ENCODE measurements around the gene TSEN2.
"Not testable (repeated sequence)": the region's sequence is repeated elsewhere in the genome, so short reads cannot be mapped to it uniquely, and the experiment has no call there.

Gene TSEN2

GRCh38 chr3:12465836-12466225 is 18.4 kb upstream of the TSEN2 start:
- TF ChIP-seq CTCF (IDR thresholded peaks at IDR 0.05; ENCODE audit: low read depth, low read length), result no peak
- DNase-seq (ENCODE audit: low read depth, low spot score), result no peak

GRCh38 chr3:12467746-12468145 is 16.5 kb upstream of the TSEN2 start:
- DNase-seq (ENCODE audit: low read depth, low spot score), result no peak
- in situ Hi-C loops (cut with HindIII; ENCODE audit: low sequenced_read_pairs), result no loop called here
- no peak for TF ChIP-seq CTCF (IDR thresholded peaks at IDR 0.05; ENCODE audit: low read depth, low read length)
- H3K4me3 ChIP-seq (ENCODE audit: low read depth, low read length), result no peak overlapping the region

More at GRCh38 chr3:12465836-12466225, 18.4 kb upstream of the TSEN2 start:
- in situ Hi-C loops (cut with HindIII; ENCODE audit: low sequenced_read_pairs), result no loop called here
- no peak overlapping the region for H3K4me3 ChIP-seq (ENCODE audit: low read depth, low read length)

DNA sequence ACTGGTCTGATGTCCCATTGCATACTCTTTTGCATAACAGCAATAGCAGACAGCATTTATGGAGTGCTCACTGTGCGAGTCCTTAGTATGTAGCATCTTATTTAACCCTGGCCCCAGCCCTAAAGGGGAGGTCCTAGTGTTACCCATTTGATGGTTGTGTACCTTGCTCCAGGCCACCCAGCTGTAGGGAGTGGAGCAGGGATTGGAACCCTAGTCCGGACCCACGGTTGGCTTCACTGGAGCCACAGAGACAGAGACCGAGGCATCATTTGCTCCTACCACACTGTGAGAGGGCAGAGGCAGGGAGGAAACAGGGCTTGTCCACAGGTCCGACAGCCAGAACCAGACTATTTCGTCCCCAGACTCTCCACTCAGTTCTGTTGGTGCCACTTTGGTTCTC is 16.0 kb upstream of the TSEN2 start:
- DNase-seq (ENCODE audit: low read depth, low spot score), result no peak
- in situ Hi-C loops (cut with HindIII; ENCODE audit: low sequenced_read_pairs), result no loop called here
- no peak overlapping the region for H3K4me3 ChIP-seq (ENCODE audit: low read depth, low read length)
- no peak for TF ChIP-seq CTCF (IDR thresholded peaks at IDR 0.05; ENCODE audit: low read depth, low read length)

DNA sequence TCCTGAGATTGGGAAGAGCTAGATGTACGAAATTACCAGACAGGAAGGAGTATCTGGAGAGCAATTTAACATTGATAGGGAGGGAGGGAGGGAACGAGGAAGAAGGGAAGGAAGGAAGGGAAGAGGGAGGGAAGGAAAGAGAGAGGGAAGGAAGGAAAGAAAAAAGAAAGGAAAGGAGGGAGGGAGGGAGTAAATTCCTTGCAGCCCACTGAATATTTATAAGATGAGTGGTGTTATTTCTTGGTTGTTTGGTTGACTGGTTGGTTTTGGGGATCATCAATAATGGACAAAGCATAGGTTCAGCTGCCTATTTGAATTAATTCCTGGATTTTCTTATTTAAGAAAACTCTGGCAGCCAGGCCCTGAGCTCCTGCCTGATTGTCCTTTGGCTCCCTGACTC is 15.5 kb upstream of the TSEN2 start:
- DNase-seq (ENCODE audit: low read depth, low spot score), result no peak
- no peak overlapping the region for H3K4me3 ChIP-seq (ENCODE audit: low read depth, low read length)
- no peak for TF ChIP-seq CTCF (IDR thresholded peaks at IDR 0.05; ENCODE audit: low read depth, low read length)
- in situ Hi-C loops (cut with HindIII; ENCODE audit: low sequenced_read_pairs), result no loop called here

DNA sequence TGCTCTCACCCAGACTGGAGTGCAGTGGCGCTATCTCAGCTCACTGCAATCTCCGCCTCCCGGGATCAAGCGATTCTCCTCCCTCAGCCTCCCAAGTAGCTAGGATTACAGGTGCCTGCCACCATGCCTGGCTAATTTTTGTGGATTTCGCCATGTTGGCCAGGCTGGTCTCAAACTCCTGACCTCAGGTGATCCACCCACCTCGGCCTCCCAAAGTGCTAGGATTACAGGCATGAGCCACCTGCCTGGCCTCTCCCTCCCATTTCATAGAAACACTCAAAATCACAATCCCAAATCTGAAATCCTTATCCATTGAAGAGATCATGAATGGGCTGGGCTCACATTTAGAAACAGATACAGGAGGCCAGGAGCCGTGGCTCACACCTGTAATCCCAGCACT is 15.1 kb upstream of the TSEN2 start:
- in situ Hi-C loops (cut with HindIII; ENCODE audit: low sequenced_read_pairs); H3K4me3 ChIP-seq (ENCODE audit: low read depth, low read length): not testable (repeated sequence)

GRCh38 chr3:12470111-12470510 is 14.2 kb upstream of the TSEN2 start:
- in situ Hi-C loops (cut with HindIII; ENCODE audit: low sequenced_read_pairs), result no loop called here
- peak; percentile 51 for DNase-seq (ENCODE audit: low read depth, low spot score)
- H3K4me3 ChIP-seq (ENCODE audit: low read depth, low read length), result no peak overlapping the region
- no peak for TF ChIP-seq CTCF (IDR thresholded peaks at IDR 0.05; ENCODE audit: low read depth, low read length)

More for the DNA sequence above, 15.1 kb upstream of the TSEN2 start:
- DNase-seq (ENCODE audit: low read depth, low spot score), result not testable (repeated sequence)

DNA sequence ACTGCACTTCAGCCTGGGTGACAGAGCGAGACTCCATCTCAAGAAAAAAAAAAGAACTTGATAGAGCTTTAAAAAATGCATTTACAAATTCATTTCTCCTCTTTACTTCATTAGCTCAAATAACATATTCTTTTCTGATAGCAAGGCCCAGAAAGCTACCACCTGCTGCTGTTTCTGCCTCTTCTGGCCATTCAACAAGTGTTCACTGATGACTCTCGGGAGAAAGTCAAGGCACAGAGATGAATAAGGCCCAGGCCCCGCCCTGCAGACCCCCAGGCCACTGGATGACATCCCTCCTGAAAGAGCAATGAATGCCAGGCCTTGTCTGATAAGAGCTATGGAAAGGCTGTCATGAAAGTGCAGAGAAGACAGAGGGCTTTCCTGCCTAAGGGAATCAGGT is 13.6 kb upstream of the TSEN2 start:
- in situ Hi-C loops (cut with HindIII; ENCODE audit: low sequenced_read_pairs), result no loop called here
- no peak overlapping the region for H3K4me3 ChIP-seq (ENCODE audit: low read depth, low read length)
- no peak for TF ChIP-seq CTCF (IDR thresholded peaks at IDR 0.05; ENCODE audit: low read depth, low read length)
- no peak for DNase-seq (ENCODE audit: low read depth, low spot score)

All from astrocyte of the spinal cord (primary cell).